ENCODE data around the gene KLK2.

GRCh38 chr19:50826492-50827240 lies 46.6 kb upstream of the KLK2 start:
- TF ChIP-seq POLR2A (IDR thresholded peaks at IDR 0.05; ENCODE audit: low read depth, low read length) (no peak), POLR2AphosphoS5 (IDR thresholded peaks at IDR 0.05; ENCODE audit: low read depth, low read length) (no peak), TAF1 (IDR thresholded peaks at IDR 0.05; ENCODE audit: low read depth, low read length) (no peak), SPI1 (IDR thresholded peaks at IDR 0.05; ENCODE audit: low read depth, low read length) (no peak), POU2F2 (IDR thresholded peaks at IDR 0.05; ENCODE audit: low read depth, low read length) (no peak), PAX5 (IDR thresholded peaks at IDR 0.05; ENCODE audit: insufficient read depth, low read length, severe bottlenecking) (no peak)
